ENCODE results near the gene LRG1. TPM values are rescaled to one million over a fixed set of nuclear protein-coding genes. Genes with fewer than 3 reads are reported as not detected.

Gene LRG1
- total and polyA plus RNA-seq, 8 donors, result 0.58 to 17.9 (median 0.87) TPM

DNA sequence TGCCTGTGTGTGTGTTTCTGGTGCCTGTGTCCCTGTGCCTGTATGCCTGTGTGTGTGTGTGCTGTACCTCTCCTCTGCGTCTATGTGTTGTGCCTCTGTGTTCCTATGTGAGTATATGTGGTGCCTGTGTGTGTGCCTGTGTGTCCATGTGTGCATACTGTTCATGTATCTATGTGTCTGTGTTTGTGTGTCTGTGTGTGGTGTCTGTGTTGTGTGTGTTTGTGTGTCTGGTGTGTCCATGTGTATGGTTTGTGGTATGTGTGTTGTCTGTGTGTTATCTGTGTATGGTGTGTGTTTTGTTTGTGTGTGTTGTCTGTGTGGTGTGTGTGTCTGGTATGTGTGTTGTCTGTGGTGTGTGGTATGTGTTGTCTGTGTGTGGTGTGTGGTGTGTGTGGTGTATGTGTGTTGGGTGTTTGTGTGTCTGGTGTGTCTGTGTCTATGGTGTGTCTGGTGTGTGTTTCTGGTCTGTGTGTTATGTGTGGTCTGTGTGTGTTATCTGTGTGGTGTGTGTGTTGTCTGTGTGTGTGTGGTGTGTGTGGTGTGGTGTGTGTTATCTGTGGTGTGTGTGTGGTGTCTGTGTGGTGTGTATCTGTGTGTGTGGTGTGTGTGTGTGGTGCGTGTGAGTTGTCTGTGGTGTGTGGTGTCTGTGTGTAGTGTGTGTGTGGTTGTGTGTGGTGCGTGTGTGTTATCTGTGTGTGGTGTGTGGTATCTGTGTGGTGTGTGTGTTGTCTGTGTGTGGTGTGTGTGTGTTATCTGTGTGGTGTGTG lies 47.3 kb downstream of the LRG1 start:
- Histone ChIP-seq H3K27ac (no peak overlapping the region), H3K36me3 (peaks cover 0 to 85% of the 10 kb centered on the region in 2 donors), H3K9me3 (no peaks in the 10 kb centered on the region), H3K27me3 (no peaks in the 10 kb centered on the region), H3K4me1 (no peaks in the 10 kb centered on the region), H3K4me3 (no peak overlapping the region)
- TF ChIP-seq, protein P1, sequence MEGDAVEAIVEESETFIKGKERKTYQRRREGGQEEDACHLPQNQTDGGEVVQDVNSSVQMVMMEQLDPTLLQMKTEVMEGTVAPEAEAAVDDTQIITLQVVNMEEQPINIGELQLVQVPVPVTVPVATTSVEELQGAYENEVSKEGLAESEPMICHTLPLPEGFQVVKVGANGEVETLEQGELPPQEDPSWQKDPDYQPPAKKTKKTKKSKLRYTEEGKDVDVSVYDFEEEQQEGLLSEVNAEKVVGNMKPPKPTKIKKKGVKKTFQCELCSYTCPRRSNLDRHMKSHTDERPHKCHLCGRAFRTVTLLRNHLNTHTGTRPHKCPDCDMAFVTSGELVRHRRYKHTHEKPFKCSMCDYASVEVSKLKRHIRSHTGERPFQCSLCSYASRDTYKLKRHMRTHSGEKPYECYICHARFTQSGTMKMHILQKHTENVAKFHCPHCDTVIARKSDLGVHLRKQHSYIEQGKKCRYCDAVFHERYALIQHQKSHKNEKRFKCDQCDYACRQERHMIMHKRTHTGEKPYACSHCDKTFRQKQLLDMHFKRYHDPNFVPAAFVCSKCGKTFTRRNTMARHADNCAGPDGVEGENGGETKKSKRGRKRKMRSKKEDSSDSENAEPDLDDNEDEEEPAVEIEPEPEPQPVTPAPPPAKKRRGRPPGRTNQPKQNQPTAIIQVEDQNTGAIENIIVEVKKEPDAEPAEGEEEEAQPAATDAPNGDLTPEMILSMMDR (IDR thresholded peaks at IDR 0.05), result no peak
- ATAC-seq, result no peak
- no peak for DNase-seq
- intact Hi-C loops (cut with DNase I), result no loop called here

DNA sequence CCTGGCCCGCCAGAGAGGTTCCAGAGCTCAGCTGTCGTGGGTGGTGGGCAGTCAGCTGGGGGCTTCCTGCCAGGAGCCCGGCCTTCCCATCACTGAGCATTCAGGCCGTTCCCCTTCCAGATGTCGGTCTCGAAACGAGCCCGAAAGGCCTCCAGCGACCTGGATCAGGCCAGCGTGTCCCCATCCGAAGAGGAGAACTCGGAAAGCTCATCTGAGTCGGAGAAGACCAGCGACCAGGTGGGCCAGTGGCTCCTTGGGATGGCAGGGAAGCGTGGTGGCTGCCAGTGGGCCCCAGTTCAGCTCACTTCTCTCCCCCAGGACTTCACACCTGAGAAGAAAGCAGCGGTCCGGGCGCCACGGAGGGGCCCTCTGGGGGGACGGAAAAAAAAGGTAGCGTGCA lies 48.4 kb downstream of the LRG1 start:
- no peak overlapping the region for H3K4me3 ChIP-seq
- DNase-seq (no peak), ATAC-seq (no peak)
- intact Hi-C loops (cut with DNase I), result no loop called here
- peaks cover 0 to 85% of the 10 kb centered on the region in 2 donors for H3K36me3 ChIP-seq
- no peaks in the 10 kb centered on the region for H3K9me3 ChIP-seq
- no peak overlapping the region for H3K27ac ChIP-seq
- no peaks in the 10 kb centered on the region for H3K4me1 ChIP-seq
- TF ChIP-seq, protein P1 (IDR thresholded peaks at IDR 0.05), result no peak
- H3K27me3 ChIP-seq, result no peaks in the 10 kb centered on the region

DNA sequence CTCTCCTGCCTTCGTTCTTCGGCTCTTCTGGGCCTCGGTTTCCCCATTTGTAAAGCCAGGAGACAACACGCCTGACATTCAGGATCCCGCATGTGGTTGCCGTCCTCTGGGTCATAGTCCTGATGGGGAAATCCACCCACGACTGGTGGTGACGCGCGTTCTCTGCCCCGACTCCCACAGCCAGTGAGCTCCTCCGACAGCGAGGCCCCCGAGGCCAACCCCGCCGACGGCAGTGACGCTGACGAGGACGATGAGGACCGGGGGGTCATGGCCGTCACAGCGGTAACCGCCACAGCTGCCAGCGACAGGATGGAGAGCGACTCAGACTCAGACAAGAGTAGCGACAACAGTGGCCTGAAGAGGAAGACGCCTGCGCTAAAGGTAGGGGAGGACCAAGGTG lies 51.3 kb downstream of the LRG1 start:
- Histone ChIP-seq H3K9me3 (no peaks in the 10 kb centered on the region), H3K27me3 (no peaks in the 10 kb centered on the region), H3K4me3 (no peak overlapping the region), H3K27ac (no peak overlapping the region), H3K4me1 (no peaks in the 10 kb centered on the region), H3K36me3 (peaks cover 0 to 74% of the 10 kb centered on the region in 2 donors)
- ATAC-seq, result no peak
- intact Hi-C loops (cut with DNase I), result no loop called here
- DNase-seq, result no peak
- TF ChIP-seq, protein P1 (IDR thresholded peaks at IDR 0.05), result no peak

DNA sequence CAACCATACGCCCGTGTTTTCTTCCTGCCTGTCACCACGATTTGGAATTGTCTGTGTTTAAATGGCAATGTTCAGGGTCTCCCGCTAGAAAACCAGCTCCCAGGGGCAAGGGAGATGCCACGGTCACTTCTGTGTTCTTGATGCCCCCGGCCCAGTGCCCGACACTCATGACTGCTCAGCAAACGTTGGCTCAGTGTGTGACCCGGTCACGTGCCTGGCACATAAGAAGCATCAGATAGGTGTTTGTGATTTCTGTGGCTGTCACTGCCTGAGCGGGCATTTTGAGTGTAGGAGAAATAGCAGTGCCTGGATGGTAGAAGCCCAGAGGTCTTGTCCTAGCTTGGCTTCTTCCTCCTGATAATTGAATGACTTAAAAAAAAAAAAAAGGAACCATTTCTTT lies 52.3 kb downstream of the LRG1 start:
- TF ChIP-seq, protein P1 (IDR thresholded peaks at IDR 0.05), result no peak
- no peaks in the 10 kb centered on the region for H3K27me3 ChIP-seq
- no peaks in the 10 kb centered on the region for H3K4me1 ChIP-seq
- no peaks in the 10 kb centered on the region for H3K9me3 ChIP-seq
- H3K36me3 ChIP-seq, result peaks cover 0 to 80% of the 10 kb centered on the region in 2 donors
- H3K4me3 ChIP-seq, result no peak overlapping the region
- ATAC-seq (no peak), DNase-seq (no peak)
- intact Hi-C loops (cut with DNase I), result no loop called here
- no peak overlapping the region for H3K27ac ChIP-seq

Other genes with a start within 250 kb of the LRG1 start
- under 1 TPM; 0.71 to 0.85 TPM for gene TMIGD2, start 237.6 kb downstream of the LRG1 start, total RNA-seq
- under 1 TPM; 0.22 to 0.56 (median 0.34) TPM for gene TMIGD2, start 237.6 kb downstream of the LRG1 start, polyA plus RNA-seq (ENCODE audit: insufficient read length in 6 of 6)
- under 1 TPM in 1 of 2 donors, not detected in 1; 0.55 TPM for gene FSD1, start 235.4 kb downstream of the LRG1 start, total RNA-seq
- 1 to 10 TPM; 1.0 to 1.9 (median 1.5) TPM for gene FSD1, start 235.4 kb downstream of the LRG1 start, polyA plus RNA-seq (ENCODE audit: insufficient read length in 6 of 6)
- gene STAP2, start 201.2 kb downstream of the LRG1 start, total RNA-seq, result 10 to 100 TPM; 14.1 to 28.1 TPM
- 10 to 100 TPM; 33.3 to 41.5 (median 36.9) TPM for gene STAP2, start 201.2 kb downstream of the LRG1 start, polyA plus RNA-seq (ENCODE audit: insufficient read length in 6 of 6)
- 10 to 100 TPM; 21.9 to 31.3 TPM for gene MPND, start 196.5 kb downstream of the LRG1 start, total RNA-seq
- gene MPND, start 196.5 kb downstream of the LRG1 start, polyA plus RNA-seq (ENCODE audit: insufficient read length in 6 of 6), result 10 to 100 TPM; 19.9 to 27.3 (median 25.8) TPM
- 10 to 100 TPM; 64.6 to 71.8 TPM for gene SH3GL1, start 139.5 kb downstream of the LRG1 start, total RNA-seq
- gene SH3GL1, start 139.5 kb downstream of the LRG1 start, polyA plus RNA-seq (ENCODE audit: insufficient read length in 6 of 6), result 100 to 1,000 TPM in 2 of 6 donors, 10 to 100 TPM in 4; 74.2 to 119 (median 91.5) TPM
- gene CHAF1A, start 137.4 kb downstream of the LRG1 start, total RNA-seq, result 10 to 100 TPM; 15.6 to 24.1 TPM
- 10 to 100 TPM; 18.5 to 29.3 (median 24.8) TPM for gene CHAF1A, start 137.4 kb downstream of the LRG1 start, polyA plus RNA-seq (ENCODE audit: insufficient read length in 6 of 6)
- gene UBXN6, start 82.2 kb downstream of the LRG1 start, total RNA-seq, result 10 to 100 TPM; 86.0 to 89.5 TPM
- 100 to 1,000 TPM in 1 of 6 donors, 10 to 100 TPM in 5; 70.2 to 101 (median 84.9) TPM for gene UBXN6, start 82.2 kb downstream of the LRG1 start, polyA plus RNA-seq (ENCODE audit: insufficient read length in 6 of 6)
- 10 to 100 TPM; 30.9 to 36.6 TPM for gene HDGFL2, start 67.7 kb downstream of the LRG1 start, total RNA-seq
- gene HDGFL2, start 67.7 kb downstream of the LRG1 start, polyA plus RNA-seq (ENCODE audit: insufficient read length in 6 of 6), result 10 to 100 TPM; 59.3 to 87.4 (median 75.3) TPM
- gene PLIN4, start 21.6 kb downstream of the LRG1 start, total RNA-seq, result 1 to 10 TPM; 1.2 to 4.0 TPM
- 1 to 10 TPM in 5 of 6 donors, under 1 TPM in 1; 0.88 to 1.2 (median 1.1) TPM for gene PLIN4, start 21.6 kb downstream of the LRG1 start, polyA plus RNA-seq (ENCODE audit: insufficient read length in 6 of 6)
- gene PLIN5, start 4.8 kb downstream of the LRG1 start, total RNA-seq, result 10 to 100 TPM in 1 of 2 donors, 1 to 10 TPM in 1; 8.4 to 15.9 TPM
- gene PLIN5, start 4.8 kb downstream of the LRG1 start, polyA plus RNA-seq (ENCODE audit: insufficient read length in 6 of 6), result 1 to 10 TPM; 1.8 to 2.8 (median 2.2) TPM
- gene SEMA6B, start 19.6 kb upstream of the LRG1 start, total RNA-seq, result 10 to 100 TPM in 1 of 2 donors, 1 to 10 TPM in 1; 4.8 to 24.7 TPM
- 1 to 10 TPM; 2.1 to 4.0 (median 2.9) TPM for gene SEMA6B, start 19.6 kb upstream of the LRG1 start, polyA plus RNA-seq (ENCODE audit: insufficient read length in 6 of 6)
- 1 to 10 TPM; 5.9 to 8.6 TPM for gene TNFAIP8L1, start 99.5 kb upstream of the LRG1 start, total RNA-seq
- gene TNFAIP8L1, start 99.5 kb upstream of the LRG1 start, polyA plus RNA-seq (ENCODE audit: insufficient read length in 6 of 6), result 10 to 100 TPM; 14.1 to 17.9 (median 16.9) TPM
- 100 to 1,000 TPM in 1 of 2 donors, 10 to 100 TPM in 1; 98.2 to 156 TPM for gene MYDGF, start 130.3 kb upstream of the LRG1 start, total RNA-seq
- 10 to 100 TPM; 70.0 to 88.3 (median 81.5) TPM for gene MYDGF, start 130.3 kb upstream of the LRG1 start, polyA plus RNA-seq (ENCODE audit: insufficient read length in 6 of 6)
- gene DPP9, start 183.8 kb upstream of the LRG1 start, total RNA-seq, result 10 to 100 TPM; 79.7 to 95.5 TPM
- gene DPP9, start 183.8 kb upstream of the LRG1 start, polyA plus RNA-seq (ENCODE audit: insufficient read length in 6 of 6), result 10 to 100 TPM; 25.2 to 35.8 (median 27.4) TPM

Measured in left lung (tissue), 10 donors.